ACHN (cell line): ENCODE measurements around the gene RPL35A.

ENCODE experiments used
- DNase-seq: peaks from one replicate; pipeline ENCODE4 v3.0.0-alpha.2; 2015
- in situ Hi-C: cut with HindIII; loops from 2 replicates; pipeline ENCODE4 v1.10.0; 2017; ENCODE audit warnings: low sequenced_read_pairs, low pct_ligation_motif_present, low pct_unique_long_range_greater_than_20kb

Gene RPL35A

GRCh38 chr3:197974016-197974415 lies 24.0 kb downstream of the RPL35A start:
- in situ Hi-C loops: no loop called here
- no peak for DNase-seq

- no peak for DNase-seq
- in situ Hi-C loops: no loop called here
Observed at GRCh38 chr3:197975311-197975710, 25.3 kb downstream of the RPL35A start.

- no peak for DNase-seq
- in situ Hi-C loops: no loop called here
Observed at GRCh38 chr3:197983076-197983475, 33.1 kb downstream of the RPL35A start.

- in situ Hi-C loops: no loop called here
- no peak for DNase-seq
Observed at GRCh38 chr3:197989651-197990050, 39.7 kb downstream of the RPL35A start.

- DNase-seq: no peak
- in situ Hi-C loops: no loop called here
Observed at GRCh38 chr3:197994736-197995135, 44.7 kb downstream of the RPL35A start.

GRCh38 chr3:197996855-197997254 lies 46.9 kb downstream of the RPL35A start:
- no peak for DNase-seq
- in situ Hi-C loops: no loop called here

GRCh38 chr3:197997936-197998335 lies 47.9 kb downstream of the RPL35A start:
- in situ Hi-C loops: no loop called here
- no peak for DNase-seq
